Raji (cell line): ENCODE results near the gene CFL2.

Experiments used
- POLR2A ChIP-seq: IDR thresholded peaks from 2 replicates; pipeline ENCODE4 v1.6.1; 2011; ENCODE audit warnings: low read depth, low read length, control low read depth; ENCODE audit not compliant: insufficient read depth

CFL2 gene

GRCh38 chr14:34715127-34715863 lies 902 bp upstream of the CFL2 start:
- no peak for TF ChIP-seq POLR2A

DNA sequence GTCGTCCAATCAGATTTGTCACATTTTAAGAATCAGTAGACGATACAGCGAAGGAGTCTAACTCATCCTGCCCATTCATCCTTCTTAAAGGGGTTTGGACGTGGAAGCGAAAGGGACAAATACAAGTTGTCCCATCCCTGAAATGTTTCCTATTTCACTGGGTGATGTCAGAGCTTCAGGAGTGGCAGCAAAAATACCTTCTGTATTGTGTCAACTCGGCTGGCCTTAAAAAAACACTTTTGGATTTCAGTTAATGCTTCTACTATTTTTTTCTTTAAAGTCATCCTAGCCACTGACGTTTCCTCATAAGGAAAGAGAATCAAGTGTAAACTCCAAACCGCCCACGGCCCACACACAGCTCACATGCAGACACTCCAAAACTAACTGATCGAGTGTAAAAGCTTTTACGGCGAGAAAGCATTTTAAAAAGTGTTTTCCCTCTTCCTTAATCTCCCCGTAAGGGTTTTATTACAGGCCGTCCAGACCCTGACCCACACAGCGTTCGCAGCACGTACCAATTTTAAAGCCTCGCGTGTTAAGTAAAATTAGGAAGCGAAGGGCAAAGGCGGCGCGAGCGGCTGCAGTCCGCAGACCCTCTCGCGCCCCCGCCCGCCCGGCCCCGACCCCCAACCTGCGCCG lies 593 bp downstream of the CFL2 start:
- no peak for TF ChIP-seq POLR2A

DNA sequence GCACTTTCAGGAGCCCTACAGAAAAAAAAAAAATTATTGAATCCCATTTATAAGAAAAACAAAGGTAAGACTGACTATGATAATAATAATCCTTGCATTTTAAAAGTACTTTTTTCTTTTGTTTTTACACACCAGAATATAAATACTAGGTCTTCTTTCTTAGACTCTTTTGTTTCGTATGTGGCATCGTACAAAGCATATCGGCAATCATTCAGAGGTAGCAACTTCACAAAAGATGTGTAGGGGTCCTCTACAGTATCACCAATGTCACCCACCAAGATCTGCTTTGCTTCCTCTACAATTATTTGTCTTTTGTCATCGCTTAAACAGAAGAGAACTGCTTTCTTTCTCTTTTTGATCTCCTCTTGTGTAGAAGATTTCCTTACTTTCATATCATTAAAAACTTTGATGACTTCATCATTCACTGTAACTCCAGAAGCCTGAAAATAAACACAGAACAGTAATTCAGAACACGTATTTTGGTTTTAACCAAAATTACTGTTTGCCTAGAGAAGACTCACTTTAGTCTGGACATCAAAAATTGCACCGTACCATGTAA lies 1.2 kb downstream of the CFL2 start:
- TF ChIP-seq POLR2A: no peak

GRCh38 chr14:34711796-34712712 lies 2.3 kb downstream of the CFL2 start:
- no peak for TF ChIP-seq POLR2A

GRCh38 chr14:34711169-34711568 lies 3.2 kb downstream of the CFL2 start:
- TF ChIP-seq POLR2A: 0 out of 2 replicates have a peak, but pooled peaks have one; percentile 26

GRCh38 chr14:34710744-34711143 lies 3.6 kb downstream of the CFL2 start:
- TF ChIP-seq POLR2A: no peak

DNA sequence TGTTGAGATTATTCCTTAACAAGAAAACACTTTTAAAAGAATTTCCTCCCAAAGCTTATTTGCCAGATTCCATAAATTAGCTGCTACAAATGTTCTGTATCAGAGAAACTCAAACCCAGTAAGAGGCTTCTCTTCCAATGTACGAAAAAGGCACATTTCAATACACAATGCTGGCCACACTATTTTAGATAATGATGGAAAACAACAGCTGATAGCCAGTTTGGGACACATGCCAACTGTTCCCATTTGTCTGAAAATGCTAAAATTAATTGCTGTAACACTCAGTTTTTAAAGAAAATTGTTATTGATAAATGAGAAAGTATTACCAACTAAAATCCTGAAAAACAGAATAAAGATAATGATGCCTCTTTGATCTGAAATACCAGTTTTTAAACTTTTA lies 4.4 kb downstream of the CFL2 start:
- TF ChIP-seq POLR2A: no peak

DNA sequence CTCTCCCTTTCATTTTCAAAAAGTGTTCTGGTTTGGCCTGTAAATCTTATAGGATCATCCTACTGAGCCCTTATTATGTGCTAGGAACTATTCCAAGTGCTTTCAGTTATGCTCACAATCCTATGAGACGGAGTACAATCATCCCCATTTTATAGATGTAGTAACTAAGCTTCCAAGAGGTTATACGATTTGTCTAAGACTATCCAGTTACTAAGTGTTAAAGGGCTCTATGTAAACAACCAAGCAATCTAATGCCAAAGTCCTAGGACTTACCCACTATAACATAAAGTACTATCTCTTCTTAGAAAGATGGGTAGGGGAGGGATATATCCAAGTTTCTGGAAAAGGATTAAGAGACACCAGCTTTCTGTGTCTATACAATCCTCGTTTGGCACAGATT lies 6.7 kb downstream of the CFL2 start:
- no peak for TF ChIP-seq POLR2A

DNA sequence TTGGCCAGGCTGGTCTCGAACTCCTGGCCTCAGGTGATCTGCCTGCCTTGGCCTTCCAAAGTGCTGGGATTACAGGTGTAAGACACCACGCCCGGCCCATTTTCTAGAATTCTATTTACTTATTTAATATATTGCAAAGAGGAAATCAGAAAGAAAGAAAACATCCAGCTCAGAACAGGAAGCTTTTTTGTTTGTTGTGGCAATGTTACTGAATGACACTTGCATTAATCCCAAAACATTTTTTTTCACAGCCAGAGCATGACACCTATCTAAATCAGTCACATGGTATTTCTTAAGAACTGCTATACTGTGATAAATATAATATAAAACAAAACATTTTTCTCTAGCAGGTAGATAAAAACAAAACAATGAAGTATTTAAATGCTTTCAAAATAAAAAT lies 12.6 kb downstream of the CFL2 start:
- TF ChIP-seq POLR2A: no peak

GRCh38 chr14:34700622-34701130 lies 13.7 kb downstream of the CFL2 start:
- TF ChIP-seq POLR2A: no peak

- TF ChIP-seq POLR2A: no peak
Measured at GRCh38 chr14:34699873-34700621, 14.3 kb downstream of the CFL2 start.

DNA sequence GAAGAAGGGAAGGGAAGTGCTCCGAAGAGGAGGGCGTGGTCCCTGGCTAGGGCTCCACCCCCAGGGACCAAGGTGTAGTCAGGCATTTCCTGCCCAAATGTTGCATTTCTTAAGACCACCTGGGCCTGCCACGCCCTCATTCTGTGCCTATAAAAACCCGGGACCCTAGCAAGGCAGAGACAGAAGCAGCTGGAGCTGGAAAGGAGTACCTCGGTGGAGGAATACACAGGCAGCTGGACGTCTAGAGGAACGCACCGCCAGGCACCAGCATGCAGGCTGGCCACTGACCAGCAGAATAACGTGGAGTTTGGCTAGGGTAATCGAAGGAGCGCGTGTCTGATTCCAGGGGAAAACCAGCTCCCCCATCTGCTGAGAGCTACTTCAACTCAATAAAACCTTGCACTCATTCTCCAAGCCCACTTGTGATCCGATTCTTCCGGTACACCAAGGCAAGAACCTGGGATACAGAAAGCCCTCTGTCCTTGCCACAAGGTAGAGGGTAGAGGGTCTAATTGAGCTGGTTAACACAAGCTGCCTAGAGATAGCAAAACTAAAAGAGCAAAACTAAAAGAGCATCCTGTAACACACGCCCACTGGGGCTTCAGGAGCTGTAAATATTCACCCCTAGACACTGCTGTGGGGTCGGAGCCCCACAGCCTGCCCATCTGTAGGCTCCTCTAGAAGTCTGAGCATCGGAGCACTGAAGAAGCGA lies 21.0 kb downstream of the CFL2 start:
- TF ChIP-seq POLR2A: no peak

- TF ChIP-seq POLR2A: no peak
Measured at GRCh38 chr14:34692898-34693227, 21.5 kb downstream of the CFL2 start.

DNA sequence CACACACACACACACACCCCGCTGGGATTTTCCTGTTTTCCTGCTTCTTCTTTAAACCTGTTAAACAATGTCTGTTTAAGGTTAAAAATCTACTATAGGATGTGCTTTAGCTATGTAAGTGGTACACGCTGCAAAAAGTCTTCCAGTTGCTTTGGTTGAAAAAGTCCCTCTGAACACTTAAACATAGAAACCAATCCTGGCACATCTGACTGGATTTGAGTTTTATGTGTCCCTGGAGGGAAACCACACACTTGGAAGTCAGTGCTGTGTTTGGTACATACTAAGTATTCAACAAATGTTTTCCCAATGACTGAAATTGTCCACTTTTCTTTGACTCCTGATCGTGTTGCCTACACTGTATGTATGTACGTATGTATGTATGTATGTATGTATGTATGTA lies 22.0 kb downstream of the CFL2 start:
- no peak for TF ChIP-seq POLR2A

DNA sequence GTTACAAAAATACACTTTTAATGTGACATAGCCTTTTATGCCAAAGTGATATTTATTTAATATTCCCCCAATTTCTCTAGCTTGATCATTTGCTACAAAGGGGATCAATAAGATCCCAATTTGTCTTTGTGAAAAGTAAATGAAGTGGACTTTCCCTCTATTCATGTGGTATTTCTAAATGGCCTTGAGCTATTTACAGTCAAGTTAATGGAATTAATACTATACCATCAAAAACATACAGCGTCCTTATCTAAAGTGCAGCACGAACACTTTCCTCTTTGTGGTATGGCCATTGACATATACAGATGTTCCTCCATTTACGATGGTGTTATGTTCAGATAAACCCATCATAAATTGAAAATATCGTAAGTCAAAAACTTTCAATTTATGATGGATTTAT lies 23.2 kb downstream of the CFL2 start:
- no peak for TF ChIP-seq POLR2A
